GM12872 (cell line): ENCODE data around the gene PIK3CA.

Experiments used
- TF ChIP-seq, protein P1 (sequence below): IDR thresholded peaks from 3 replicates; pipeline ENCODE4 v1.5.1; 2011; ENCODE audit warnings: low read depth, mild to moderate bottlenecking, low read length, moderate library complexity; ENCODE audit not compliant: insufficient read depth

Gene PIK3CA

DNA sequence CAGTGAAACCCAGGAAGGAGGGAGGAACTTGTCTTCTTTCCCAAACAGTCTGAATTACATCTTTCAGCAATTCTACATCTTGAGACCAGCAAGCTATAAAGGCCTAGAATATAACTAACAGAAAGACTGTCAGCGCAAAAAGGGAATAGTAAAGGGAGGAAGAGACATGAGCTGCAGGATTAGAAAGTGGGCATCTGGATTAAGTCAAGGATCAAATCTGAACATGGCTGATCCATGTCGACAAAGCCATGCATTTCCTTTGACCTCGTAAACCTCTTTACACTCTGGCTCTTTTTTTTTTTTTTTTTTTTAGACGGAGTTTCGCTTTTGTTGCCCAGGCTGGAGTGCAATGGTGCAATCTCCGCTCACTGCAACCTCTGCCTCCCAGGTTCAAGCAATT lies 138.2 kb downstream of the PIK3CA start:
- TF ChIP-seq, protein P1, sequence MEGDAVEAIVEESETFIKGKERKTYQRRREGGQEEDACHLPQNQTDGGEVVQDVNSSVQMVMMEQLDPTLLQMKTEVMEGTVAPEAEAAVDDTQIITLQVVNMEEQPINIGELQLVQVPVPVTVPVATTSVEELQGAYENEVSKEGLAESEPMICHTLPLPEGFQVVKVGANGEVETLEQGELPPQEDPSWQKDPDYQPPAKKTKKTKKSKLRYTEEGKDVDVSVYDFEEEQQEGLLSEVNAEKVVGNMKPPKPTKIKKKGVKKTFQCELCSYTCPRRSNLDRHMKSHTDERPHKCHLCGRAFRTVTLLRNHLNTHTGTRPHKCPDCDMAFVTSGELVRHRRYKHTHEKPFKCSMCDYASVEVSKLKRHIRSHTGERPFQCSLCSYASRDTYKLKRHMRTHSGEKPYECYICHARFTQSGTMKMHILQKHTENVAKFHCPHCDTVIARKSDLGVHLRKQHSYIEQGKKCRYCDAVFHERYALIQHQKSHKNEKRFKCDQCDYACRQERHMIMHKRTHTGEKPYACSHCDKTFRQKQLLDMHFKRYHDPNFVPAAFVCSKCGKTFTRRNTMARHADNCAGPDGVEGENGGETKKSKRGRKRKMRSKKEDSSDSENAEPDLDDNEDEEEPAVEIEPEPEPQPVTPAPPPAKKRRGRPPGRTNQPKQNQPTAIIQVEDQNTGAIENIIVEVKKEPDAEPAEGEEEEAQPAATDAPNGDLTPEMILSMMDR = no peak

DNA sequence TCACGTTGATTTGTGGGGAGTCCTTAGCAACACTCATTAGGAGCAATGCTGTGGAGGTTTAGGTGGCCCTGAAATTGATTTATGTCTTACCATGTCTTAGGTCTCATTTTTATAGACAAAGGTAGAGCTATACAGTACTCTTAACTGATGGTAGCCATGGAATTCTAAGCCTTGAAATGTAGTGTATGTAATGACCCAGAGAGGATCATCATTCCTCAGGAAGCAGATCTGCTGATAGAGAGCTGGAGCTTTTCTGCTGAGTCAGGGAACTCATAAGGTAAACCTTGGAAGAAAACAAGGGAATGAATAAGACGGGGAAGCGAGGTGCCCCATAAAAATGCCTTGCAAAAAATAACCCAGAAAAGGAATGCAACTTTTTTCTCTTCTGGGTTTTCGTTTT lies 140.7 kb downstream of the PIK3CA start:
- TF ChIP-seq, protein P1 = no peak

DNA sequence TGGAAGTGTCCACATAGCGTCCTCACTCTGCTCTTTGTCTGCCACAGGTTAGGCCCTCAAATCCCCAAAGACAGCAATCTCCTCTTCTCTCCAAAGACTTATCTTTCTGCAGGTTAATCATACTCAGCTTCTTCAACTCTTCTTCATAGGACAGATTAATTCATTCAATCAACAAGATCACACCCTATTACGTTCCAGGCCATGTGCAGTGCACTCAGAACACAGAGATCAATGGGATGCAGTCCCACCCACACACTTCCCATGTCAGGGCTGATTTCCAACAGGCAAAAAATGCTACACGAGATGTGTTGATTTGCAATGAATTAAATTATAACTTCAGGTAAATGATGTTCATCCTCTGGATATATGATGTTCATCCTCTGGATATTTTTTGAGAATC lies 141.1 kb downstream of the PIK3CA start:
- TF ChIP-seq, protein P1 = no peak
